Kidney epithelial cell (primary cell): ENCODE data around the gene HS6ST2. TPM values are rescaled to one million over a fixed set of nuclear protein-coding genes. Genes with fewer than 3 reads are reported as not detected.

ENCODE experiments used
- DNase-seq: peaks from one replicate; pipeline ENCODE4 v3.0.0-alpha.2; 2010; ENCODE audit warnings: low read depth
- H3K27me3 ChIP-seq: 2 replicates; pipeline ENCODE4 v1.6.0; 2011; ENCODE audit warnings: low read length; ENCODE audit not compliant: control insufficient read depth, insufficient read depth
- H3K36me3 ChIP-seq: 2 replicates; pipeline ENCODE4 v1.5.1; 2011; ENCODE audit warnings: low read length; ENCODE audit not compliant: control insufficient read depth, insufficient read depth
- H3K4me3 ChIP-seq: 2 replicates; pipeline ENCODE4 v1.5.1; 2011; ENCODE audit warnings: low read depth, mild to moderate bottlenecking, control low read depth, low read length
- CTCF ChIP-seq: IDR thresholded peaks from 2 replicates; pipeline ENCODE4 v1.5.1; 2011; ENCODE audit warnings: mild to moderate bottlenecking, moderate library complexity, low read length, control low read depth, inconsistent platforms; ENCODE audit not compliant: insufficient read depth, poor library complexity, severe bottlenecking
- total RNA-seq: library from RNA; depleted of rRNA; stranded (reverse); fragments of >200 nt; gene quantifications from 2 replicates; pipeline ENCODE4 v1.2.3, GENCODE V29; 2015

Gene HS6ST2
- total RNA-seq: 6.6 and 8.4 TPM in 2 replicates

GRCh38 chrX:132958091-132958703 is at the start of gene HS6ST2:
Gene HS6ST2, minus strand, starts transcription at chrX:132958629.
- peak within 1 kb of the TSS; percentile 36 for H3K4me3 ChIP-seq
- no peaks in the 10 kb centered on the region for H3K36me3 ChIP-seq
- peaks cover 12% of the 10 kb centered on the region for H3K27me3 ChIP-seq
- no peak for TF ChIP-seq CTCF
- no peak for DNase-seq

- no peak for TF ChIP-seq CTCF
- no peak for DNase-seq
These were observed 49.0 kb upstream of the HS6ST2 start for GRCh38 chrX:133007458-133007857.

GRCh38 chrX:133005616-133006015 is 47.2 kb upstream of the HS6ST2 start:
- no peak for DNase-seq
- H3K27me3 ChIP-seq: no peaks in the 10 kb centered on the region
- TF ChIP-seq CTCF: no peak

More at GRCh38 chrX:133007458-133007857, 49.0 kb upstream of the HS6ST2 start:
- no peaks in the 10 kb centered on the region for H3K36me3 ChIP-seq
- no peaks in the 10 kb centered on the region for H3K27me3 ChIP-seq
- H3K4me3 ChIP-seq: no peak overlapping the region

GRCh38 chrX:133005042-133005441 is 46.6 kb upstream of the HS6ST2 start:
- H3K27me3 ChIP-seq: no peaks in the 10 kb centered on the region
- H3K36me3 ChIP-seq: no peaks in the 10 kb centered on the region
- peak; percentile 73 for TF ChIP-seq CTCF
- no peak for DNase-seq
- H3K4me3 ChIP-seq: no peak overlapping the region

More at GRCh38 chrX:133005616-133006015, 47.2 kb upstream of the HS6ST2 start:
- no peaks in the 10 kb centered on the region for H3K36me3 ChIP-seq
- H3K4me3 ChIP-seq: no peak overlapping the region

- no peak for DNase-seq
- Histone ChIP-seq H3K27me3 (no peaks in the 10 kb centered on the region), H3K36me3 (no peaks in the 10 kb centered on the region), H3K4me3 (no peak overlapping the region)
- no peak for TF ChIP-seq CTCF
These were observed 40.8 kb upstream of the HS6ST2 start for GRCh38 chrX:132999209-132999608.

- Histone ChIP-seq H3K4me3 (no peak overlapping the region), H3K27me3 (no peaks in the 10 kb centered on the region), H3K36me3 (no peaks in the 10 kb centered on the region)
- DNase-seq: no peak
- no peak for TF ChIP-seq CTCF
These were observed 32.4 kb upstream of the HS6ST2 start for GRCh38 chrX:132990835-132991234.
